Loucy (cell line): Measurements from ENCODE around the gene ULK3.
"Not testable (repeated sequence)": the region's sequence is repeated elsewhere in the genome, so short reads cannot be mapped to it uniquely, and the experiment has no call there.

Experiments used
- H2AFZ ChIP-seq: fragments of 200-600 bp; sonication (generic); 2 replicates; pipeline ENCODE4 v1.6.0; 2016; ENCODE audit warnings: antibody characterized with exemption, mild to moderate bottlenecking, low read length, moderate library complexity
- H3F3A ChIP-seq: fragments of 200-600 bp; 2 replicates; pipeline ENCODE4 v1.6.0; 2016; ENCODE audit warnings: antibody characterized with exemption, low read depth, mild to moderate bottlenecking
- H3K27me3 ChIP-seq: fragments of 200-600 bp; sonication (generic); 2 replicates; pipeline ENCODE4 v1.6.1; 2014; ENCODE audit warnings: low read length, mild to moderate bottlenecking; ENCODE audit not compliant: insufficient read depth, poor library complexity, severe bottlenecking
- H3K36me3 ChIP-seq: fragments of 200-600 bp; sonication (generic); 2 replicates; pipeline ENCODE4 v1.6.1; 2016; ENCODE audit warnings: low read length; ENCODE audit not compliant: insufficient read depth
- H3K4me1 ChIP-seq: fragments of 200-600 bp; sonication (generic); 2 replicates; pipeline ENCODE4 v1.5.1; 2014; ENCODE audit warnings: low read length, mild to moderate bottlenecking; ENCODE audit not compliant: insufficient read depth, poor library complexity, severe bottlenecking
- H3K4me2 ChIP-seq: fragments of 200-600 bp; sonication (generic); 2 replicates; pipeline ENCODE4 v1.6.0; 2014; ENCODE audit warnings: antibody characterized with exemption, low read length, low read depth, mild to moderate bottlenecking; ENCODE audit not compliant: poor library complexity, severe bottlenecking
- H3K4me3 ChIP-seq: fragments of 200-600 bp; sonication (generic); 2 replicates; pipeline ENCODE4 v1.5.1; 2014; ENCODE audit warnings: low read length, mild to moderate bottlenecking, mixed read lengths; ENCODE audit not compliant: poor library complexity, severe bottlenecking
- H3K79me2 ChIP-seq: fragments of 200-600 bp; sonication (generic); 2 replicates; pipeline ENCODE4 v1.6.1; 2014; ENCODE audit warnings: low read length; ENCODE audit not compliant: insufficient read depth
- H3K9ac ChIP-seq: fragments of 200-600 bp; sonication (generic); 2 replicates; pipeline ENCODE4 v1.6.0; 2014; ENCODE audit warnings: mild to moderate bottlenecking, low read depth, low read length, moderate library complexity; ENCODE audit not compliant: poor library complexity, severe bottlenecking
- H3K9me2 ChIP-seq: fragments of 200-600 bp; sonication (generic); replicated peaks from 2 replicates; pipeline ENCODE4 v1.6.1; 2016; ENCODE audit warnings: low read depth, low read length, mixed read lengths
- H3K9me3 ChIP-seq: fragments of 200-600 bp; sonication (generic); 2 replicates; pipeline ENCODE4 v1.6.1; 2014; ENCODE audit warnings: mild to moderate bottlenecking, antibody characterized with exemption, low read length, low read depth; ENCODE audit not compliant: insufficient read depth
- H4K20me1 ChIP-seq: fragments of 200-600 bp; sonication (generic); 2 replicates; pipeline ENCODE4 v1.6.0; 2014; ENCODE audit warnings: antibody characterized with exemption, low read length, mild to moderate bottlenecking; ENCODE audit not compliant: insufficient read depth, poor library complexity, severe bottlenecking
- EZH2phosphoT487 ChIP-seq: fragments of 200-600 bp; IDR thresholded peaks from 2 replicates; pipeline ENCODE4 v1.6.1; 2018; ENCODE audit warnings: antibody characterized with exemption, mild to moderate bottlenecking, moderate library complexity, borderline replicate concordance
- TF ChIP-seq, protein P1 (sequence below): fragments of 200-600 bp; sonication (generic); conservative IDR thresholded peaks from 2 replicates; pipeline ENCODE4 v1.5.1; 2014; ENCODE audit warnings: mild to moderate bottlenecking, antibody characterized with exemption, low read length

Gene ULK3

DNA sequence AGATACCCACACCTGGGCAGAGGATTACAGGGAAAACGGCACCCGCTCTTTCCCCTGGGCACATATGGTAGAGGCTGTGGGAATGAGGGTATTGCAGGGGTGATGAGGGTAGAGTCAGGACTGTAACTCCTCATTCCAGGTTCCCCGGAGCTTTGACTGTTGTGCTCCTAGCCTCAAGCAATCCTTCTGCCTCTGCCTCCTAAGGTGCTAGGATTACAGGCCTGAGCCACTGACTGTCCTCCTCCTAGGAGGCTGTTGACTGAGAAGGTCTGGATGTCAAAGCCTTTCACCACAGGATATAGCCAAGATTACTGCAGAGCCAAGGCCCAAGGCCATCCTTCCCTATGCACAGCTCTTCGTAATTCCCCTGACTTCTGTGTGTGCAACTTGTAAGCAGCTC, 45.8 kb upstream of the ULK3 start:
- H2AFZ ChIP-seq: no peak overlapping the region
- TF ChIP-seq EZH2phosphoT487: no peak
- TF ChIP-seq, protein P1, sequence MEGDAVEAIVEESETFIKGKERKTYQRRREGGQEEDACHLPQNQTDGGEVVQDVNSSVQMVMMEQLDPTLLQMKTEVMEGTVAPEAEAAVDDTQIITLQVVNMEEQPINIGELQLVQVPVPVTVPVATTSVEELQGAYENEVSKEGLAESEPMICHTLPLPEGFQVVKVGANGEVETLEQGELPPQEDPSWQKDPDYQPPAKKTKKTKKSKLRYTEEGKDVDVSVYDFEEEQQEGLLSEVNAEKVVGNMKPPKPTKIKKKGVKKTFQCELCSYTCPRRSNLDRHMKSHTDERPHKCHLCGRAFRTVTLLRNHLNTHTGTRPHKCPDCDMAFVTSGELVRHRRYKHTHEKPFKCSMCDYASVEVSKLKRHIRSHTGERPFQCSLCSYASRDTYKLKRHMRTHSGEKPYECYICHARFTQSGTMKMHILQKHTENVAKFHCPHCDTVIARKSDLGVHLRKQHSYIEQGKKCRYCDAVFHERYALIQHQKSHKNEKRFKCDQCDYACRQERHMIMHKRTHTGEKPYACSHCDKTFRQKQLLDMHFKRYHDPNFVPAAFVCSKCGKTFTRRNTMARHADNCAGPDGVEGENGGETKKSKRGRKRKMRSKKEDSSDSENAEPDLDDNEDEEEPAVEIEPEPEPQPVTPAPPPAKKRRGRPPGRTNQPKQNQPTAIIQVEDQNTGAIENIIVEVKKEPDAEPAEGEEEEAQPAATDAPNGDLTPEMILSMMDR: no peak
- peaks cover 21% of the 10 kb centered on the region for H3K4me1 ChIP-seq

DNA sequence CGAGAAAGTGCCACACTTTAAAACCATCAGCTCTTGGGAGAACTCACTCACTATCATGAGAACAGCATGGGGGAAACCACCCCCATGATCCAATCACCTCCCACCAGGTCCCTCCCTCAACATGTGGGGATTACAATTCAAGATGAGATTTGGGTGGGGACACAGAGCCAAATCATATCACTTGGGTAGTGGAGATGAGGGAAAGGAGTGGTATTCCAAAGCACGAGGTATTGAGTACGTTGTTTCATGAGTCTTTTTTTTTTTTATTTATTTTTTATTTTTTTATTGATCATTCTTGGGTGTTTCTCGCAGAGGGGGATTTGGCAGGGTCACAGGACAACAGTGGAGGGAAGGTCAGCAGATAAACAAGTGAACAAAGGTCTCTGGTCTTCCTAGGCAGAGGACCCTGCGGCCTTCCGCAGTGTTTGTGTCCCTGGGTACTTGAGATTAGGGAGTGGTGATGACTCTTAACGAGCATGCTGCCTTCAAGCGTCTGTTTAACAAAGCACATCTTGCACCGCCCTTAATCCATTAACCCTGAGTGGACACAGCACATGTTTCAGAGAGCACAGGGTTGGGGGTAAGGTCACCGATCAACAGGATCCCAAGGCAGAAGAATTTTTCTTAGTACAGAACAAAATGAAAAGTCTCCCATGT, 44.7 kb upstream of the ULK3 start:
- H3K27me3 ChIP-seq, H3K9ac ChIP-seq, H3K9me2 ChIP-seq, H3K9me3 ChIP-seq, H3K36me3 ChIP-seq, H3K4me3 ChIP-seq, H3F3A ChIP-seq, H4K20me1 ChIP-seq, H2AFZ ChIP-seq, H3K4me2 ChIP-seq: not testable (repeated sequence)
- Histone ChIP-seq H3K4me1 (peaks cover 21% of the 10 kb centered on the region), H3K79me2 (peaks cover 18% of the 10 kb centered on the region)

More for the DNA sequence above, 45.8 kb upstream of the ULK3 start:
- no peak overlapping the region for H3K4me2 ChIP-seq
- H3F3A ChIP-seq: no peaks in the 10 kb centered on the region
- H3K9me3 ChIP-seq: no peaks in the 10 kb centered on the region
- H3K27me3 ChIP-seq: no peaks in the 10 kb centered on the region
- H4K20me1 ChIP-seq: no peaks in the 10 kb centered on the region
- H3K4me3 ChIP-seq: no peak overlapping the region
- H3K79me2 ChIP-seq: peaks cover 18% of the 10 kb centered on the region
- no peaks in the 10 kb centered on the region for H3K9me2 ChIP-seq
- H3K9ac ChIP-seq: no peak overlapping the region
- H3K36me3 ChIP-seq: no peaks in the 10 kb centered on the region

DNA sequence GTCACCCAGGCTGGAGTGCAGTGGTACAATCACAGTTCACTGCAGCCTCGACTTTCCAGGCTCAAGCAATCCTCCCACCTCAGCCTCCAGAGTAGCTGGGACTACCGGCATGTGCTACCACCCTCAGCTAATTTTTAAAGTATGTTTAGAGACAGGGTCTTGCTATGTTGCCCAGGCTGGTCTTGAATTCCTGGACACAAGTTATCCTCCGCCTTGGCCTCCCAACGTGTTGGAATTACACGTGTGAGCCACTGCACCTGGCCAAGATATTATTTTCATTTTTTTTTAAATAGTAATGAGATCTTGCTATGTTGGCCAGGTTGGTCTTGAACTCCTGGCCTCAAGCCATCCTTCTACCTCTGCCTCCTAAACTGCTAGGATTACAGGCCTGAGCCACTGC, 42.5 kb upstream of the ULK3 start:
- Histone ChIP-seq H3F3A (no peaks in the 10 kb centered on the region), H2AFZ (no peak overlapping the region), H3K4me1 (peaks cover 8% of the 10 kb centered on the region), H3K27me3 (no peaks in the 10 kb centered on the region), H3K4me2 (no peak overlapping the region), H3K4me3 (no peak overlapping the region), H3K9me3 (no peaks in the 10 kb centered on the region), H3K9me2 (no peaks in the 10 kb centered on the region), H3K9ac (no peak overlapping the region), H3K36me3 (no peaks in the 10 kb centered on the region), H4K20me1 (no peaks in the 10 kb centered on the region), H3K79me2 (peaks cover 6% of the 10 kb centered on the region)
- TF ChIP-seq EZH2phosphoT487: no peak
- TF ChIP-seq, protein P1: no peak
